Fibroblast of the aortic adventitia (primary cell): Measurements from ENCODE around the gene GLI1. TPM values are rescaled to one million over a fixed set of nuclear protein-coding genes. Genes with fewer than 3 reads are reported as not detected.
"Not testable (repeated sequence)": the region's sequence is repeated elsewhere in the genome, so short reads cannot be mapped to it uniquely, and the experiment has no call there.

ENCODE experiments used
- DNase-seq: peaks from one replicate; pipeline ENCODE4 v3.0.0-alpha.2; 2010; ENCODE audit warnings: low read depth
- H3K4me3 ChIP-seq: 2 replicates; pipeline ENCODE4 v1.5.1; 2011; ENCODE audit warnings: low read depth, mild to moderate bottlenecking, control low read depth, low read length, moderate library complexity
- CTCF ChIP-seq: IDR thresholded peaks from 2 replicates; pipeline ENCODE4 v1.5.1; 2011; ENCODE audit warnings: mild to moderate bottlenecking, low read length, control low read depth, inconsistent platforms; ENCODE audit not compliant: insufficient read depth
- total RNA-seq: library from RNA; depleted of rRNA; stranded (reverse); fragments of >200 nt; gene quantifications from 2 replicates; pipeline ENCODE4 v1.2.3, GENCODE V29; 2012; ENCODE audit warnings: low replicate concordance

The GLI1 gene
- total RNA-seq, 1 donor: 1.1 TPM

- no peak for DNase-seq
- TF ChIP-seq CTCF: no peak
- no peak overlapping the region for H3K4me3 ChIP-seq
Measured at GRCh38 chr12:57441846-57442427, 17.6 kb upstream of the GLI1 start.

- DNase-seq, H3K4me3 ChIP-seq: not testable (repeated sequence)
Measured at GRCh38 chr12:57444337-57444736, 15.2 kb upstream of the GLI1 start.

GRCh38 chr12:57444744-57445143 lies 14.8 kb upstream of the GLI1 start:
- H3K4me3 ChIP-seq: no peak overlapping the region
- no peak for DNase-seq
- no peak for TF ChIP-seq CTCF

GRCh38 chr12:57446292-57446960 lies 13.2 kb upstream of the GLI1 start:
- H3K4me3 ChIP-seq: no peak overlapping the region
- no peak for DNase-seq
- no peak for TF ChIP-seq CTCF

- DNase-seq: no peak
- TF ChIP-seq CTCF: no peak
- H3K4me3 ChIP-seq: no peak overlapping the region
Measured at GRCh38 chr12:57448669-57449068, 10.9 kb upstream of the GLI1 start.

- H3K4me3 ChIP-seq: no peak overlapping the region
- no peak for DNase-seq
- no peak for TF ChIP-seq CTCF
Measured at GRCh38 chr12:57449375-57449774, 10.2 kb upstream of the GLI1 start.

GRCh38 chr12:57450057-57450456 lies 9.5 kb upstream of the GLI1 start:
- no peak for DNase-seq
- TF ChIP-seq CTCF: no peak

More at GRCh38 chr12:57450057-57450456, 9.5 kb upstream of the GLI1 start:
- no peak overlapping the region for H3K4me3 ChIP-seq
